Measurements from ENCODE around the gene RRBP1.
A peak's percentile ranks its signal among the peaks of the same experiment; 100 is the strongest.

RRBP1 gene

GRCh38 chr20:17611290-17611539, 70.8 kb downstream of the RRBP1 start:
- Histone ChIP-seq H3K4me3 (ENCODE audit: low read length) (no peak overlapping the region), H3K9me2 (replicated peaks; ENCODE audit: insufficient read depth, low read length) (no peaks in the 10 kb centered on the region), H3F3A (ENCODE audit: insufficient read depth, low read length) (peaks cover 43% of the 10 kb centered on the region), H3K9me3 (replicated peaks; ENCODE audit: insufficient read depth, low read length) (no peaks in the 10 kb centered on the region), H3K27ac (ENCODE audit: low read length) (peak overlapping the region; percentile 52; the same call in 1 of the 2 replicates), H3K27me3 (replicated peaks; ENCODE audit: insufficient read depth, low read length) (no peaks in the 10 kb centered on the region), H3K4me1 (ENCODE audit: low read length) (peaks cover 18% of the 10 kb centered on the region), H4K20me1 (ENCODE audit: insufficient read depth, low read length) (no peaks in the 10 kb centered on the region), H3K36me3 (replicated peaks; ENCODE audit: insufficient read depth, low read length) (no peaks in the 10 kb centered on the region), H3K79me2 (ENCODE audit: low read length) (0 out of 2 replicates have a peak, but pooled peaks cover 6% of the 10 kb centered on the region), H3K4me2 (ENCODE audit: low read depth, low read length) (peak overlapping the region; percentile 16; the same call in 1 of the 2 replicates), H3K9ac (ENCODE audit: low read length) (no peak overlapping the region), H2AFZ (ENCODE audit: low read length) (no peak overlapping the region)
- no peak for TF ChIP-seq CTCF (IDR thresholded peaks at IDR 0.05; ENCODE audit: low read length)
- TF ChIP-seq EZH2 (optimal IDR thresholded peaks at IDR 0.05; ENCODE audit: low read depth, low read length) = no peak
- TF ChIP-seq EZH2phosphoT487 (IDR thresholded peaks at IDR 0.05; ENCODE audit: low read length) = no peak
- DNase-seq = no peak

- no peak for TF ChIP-seq EZH2phosphoT487 (IDR thresholded peaks at IDR 0.05; ENCODE audit: low read length)
- no peak for TF ChIP-seq EZH2 (optimal IDR thresholded peaks at IDR 0.05; ENCODE audit: low read depth, low read length)
- TF ChIP-seq CTCF (IDR thresholded peaks at IDR 0.05; ENCODE audit: low read length) = no peak
- 0 out of 2 replicates have a peak, but pooled peaks cover 6% of the 10 kb centered on the region for H3K79me2 ChIP-seq (ENCODE audit: low read length)
- H4K20me1 ChIP-seq (ENCODE audit: insufficient read depth, low read length) = no peaks in the 10 kb centered on the region
- 0 out of 2 replicates have a peak overlapping the region, but pooled peaks have one; percentile 10 for H3K9ac ChIP-seq (ENCODE audit: low read length)
- H3F3A ChIP-seq (ENCODE audit: insufficient read depth, low read length) = peaks cover 43% of the 10 kb centered on the region
- no peaks in the 10 kb centered on the region for H3K36me3 ChIP-seq (replicated peaks; ENCODE audit: insufficient read depth, low read length)
- DNase-seq = peak; percentile 71
- H2AFZ ChIP-seq (ENCODE audit: low read length) = no peak overlapping the region
- H3K4me3 ChIP-seq (ENCODE audit: low read length) = no peak overlapping the region
- H3K27me3 ChIP-seq (replicated peaks; ENCODE audit: insufficient read depth, low read length) = no peaks in the 10 kb centered on the region
- no peaks in the 10 kb centered on the region for H3K9me3 ChIP-seq (replicated peaks; ENCODE audit: insufficient read depth, low read length)
- peak overlapping the region; percentile 52; the same call in 1 of the 2 replicates for H3K27ac ChIP-seq (ENCODE audit: low read length)
- peak overlapping the region; percentile 16; the same call in 1 of the 2 replicates for H3K4me2 ChIP-seq (ENCODE audit: low read depth, low read length)
- peaks cover 18% of the 10 kb centered on the region for H3K4me1 ChIP-seq (ENCODE audit: low read length)
- no peaks in the 10 kb centered on the region for H3K9me2 ChIP-seq (replicated peaks; ENCODE audit: insufficient read depth, low read length)
Measured at GRCh38 chr20:17610566-17611289, 71.3 kb downstream of the RRBP1 start.

- Histone ChIP-seq H3K9ac (ENCODE audit: low read length) (no peak overlapping the region), H3K36me3 (replicated peaks; ENCODE audit: insufficient read depth, low read length) (no peaks in the 10 kb centered on the region), H3K9me3 (replicated peaks; ENCODE audit: insufficient read depth, low read length) (no peaks in the 10 kb centered on the region), H3K4me3 (ENCODE audit: low read length) (no peak overlapping the region), H4K20me1 (ENCODE audit: insufficient read depth, low read length) (no peaks in the 10 kb centered on the region), H3K4me1 (ENCODE audit: low read length) (peaks cover 18% of the 10 kb centered on the region), H3K9me2 (replicated peaks; ENCODE audit: insufficient read depth, low read length) (no peaks in the 10 kb centered on the region), H2AFZ (ENCODE audit: low read length) (no peak overlapping the region), H3K27ac (ENCODE audit: low read length) (peak overlapping the region; percentile 52; the same call in 1 of the 2 replicates), H3F3A (ENCODE audit: insufficient read depth, low read length) (peaks cover 35% of the 10 kb centered on the region), H3K79me2 (ENCODE audit: low read length) (0 out of 2 replicates have a peak, but pooled peaks cover 6% of the 10 kb centered on the region), H3K27me3 (replicated peaks; ENCODE audit: insufficient read depth, low read length) (no peaks in the 10 kb centered on the region), H3K4me2 (ENCODE audit: low read depth, low read length) (peak overlapping the region; percentile 16; the same call in 1 of the 2 replicates)
- no peak for DNase-seq
- TF ChIP-seq EZH2phosphoT487 (IDR thresholded peaks at IDR 0.05; ENCODE audit: low read length) (no peak), EZH2 (optimal IDR thresholded peaks at IDR 0.05; ENCODE audit: low read depth, low read length) (no peak), CTCF (IDR thresholded peaks at IDR 0.05; ENCODE audit: low read length) (no peak)
Measured at GRCh38 chr20:17609811-17610377, 72.1 kb downstream of the RRBP1 start.
